ENCODE measurements around the gene DIAPH2. TPM values are rescaled to one million over a fixed set of nuclear protein-coding genes. Genes with fewer than 3 reads are reported as not detected.
"Not testable (repeated sequence)": the region's sequence is repeated elsewhere in the genome, so short reads cannot be mapped to it uniquely, and the experiment has no call there.

The DIAPH2 gene
- total RNA-seq, 5 donors from 2014 or later (not counting 1 experiment from before 2014, with no cell fraction given): 8.4 to 15.3 (median 10.8) TPM

DNA sequence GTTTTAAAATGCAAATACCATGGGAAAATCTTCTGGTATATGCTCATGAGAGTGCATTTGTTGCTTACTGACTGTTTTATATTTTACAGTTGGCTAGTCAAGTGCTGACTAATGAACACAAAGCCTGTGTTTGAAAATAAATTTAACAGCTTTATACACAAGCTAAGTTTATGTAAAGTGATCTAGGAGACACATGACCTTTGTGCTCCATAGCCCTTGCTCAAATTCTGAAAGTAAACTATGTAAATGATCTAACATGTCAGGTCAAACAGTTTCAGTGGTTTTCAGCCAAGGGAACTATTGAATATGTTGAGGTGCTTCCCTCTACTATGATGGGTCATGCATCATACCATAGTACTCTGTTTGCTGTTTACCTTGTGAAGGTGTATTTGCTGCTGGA is 36.7 kb downstream of the DIAPH2 start:
- Histone ChIP-seq H3K36me3 (ENCODE audit: control insufficient read depth in 2 of 2, extremely low read depth in 1 of 2, insufficient read depth in 1 of 2, low read length in 1 of 2) (no peaks in the 10 kb centered on the region), H3K27me3 (replicated peaks in 1 of 2; ENCODE audit: control insufficient read depth in 2 of 2, extremely low read depth in 1 of 2, insufficient read depth in 2 of 2, low read length in 1 of 2) (no peaks in the 10 kb centered on the region), H3K4me1 (ENCODE audit: control insufficient read depth in 1 of 2, extremely low read depth in 1 of 2, insufficient read depth in 2 of 2, low read length in 2 of 2) (no peaks in the 10 kb centered on the region), H3K4me3 (ENCODE audit: control insufficient read depth in 1 of 2, extremely low read depth in 1 of 2, low read length in 1 of 2) (no peak overlapping the region), H3K9me3 (no peaks in the 10 kb centered on the region), H3K27ac (ENCODE audit: low read length) (no peak overlapping the region)
- Mint-ChIP-seq H3K36me3 (peaks cover 4% of the 10 kb centered on the region), H3K27me3 (peaks cover 0 to 3% of the 10 kb centered on the region in 2 donors), H3K4me1 (peaks cover 0 to 4% (median 0%) of the 10 kb centered on the region in 3 donors), H3K4me3 (no peak overlapping the region), H3K27ac (no peak overlapping the region), H3K9me3 (no peaks in the 10 kb centered on the region)
- ATAC-seq (replicated peaks in 1 of 4): no peak
- POLR2A ChIA-PET: no interaction called here
- CTCF ChIA-PET: no interaction called here
- no peak for DNase-seq

DNA sequence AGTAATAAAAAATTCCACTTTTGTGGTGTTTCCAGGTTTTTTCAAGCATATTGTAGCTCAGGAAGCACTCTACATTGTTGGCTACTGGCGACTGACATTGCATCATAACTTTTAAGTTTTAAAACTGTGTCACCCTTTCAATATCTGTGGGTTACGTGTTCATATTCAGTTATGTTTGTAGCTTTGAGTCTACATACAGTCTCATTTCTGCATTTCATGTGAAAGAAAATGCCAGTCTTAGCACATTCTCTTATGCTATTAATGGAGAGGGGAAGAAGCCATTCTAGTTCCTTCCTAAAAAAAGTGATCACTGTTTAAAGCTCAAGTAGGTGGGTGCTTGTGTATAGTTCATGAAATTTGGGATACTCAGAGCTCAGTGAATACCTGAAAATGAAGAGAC is 38.1 kb downstream of the DIAPH2 start:
- Mint-ChIP-seq H3K27me3 (peaks cover 0 to 3% of the 10 kb centered on the region in 2 donors), H3K4me1 (no peaks in the 10 kb centered on the region), H3K4me3 (no peak overlapping the region), H3K9me3 (no peaks in the 10 kb centered on the region), H3K27ac (no peak overlapping the region), H3K36me3 (peaks cover 4% of the 10 kb centered on the region)
- Histone ChIP-seq H3K27me3 (replicated peaks in 1 of 2; ENCODE audit: control insufficient read depth in 2 of 2, extremely low read depth in 1 of 2, insufficient read depth in 2 of 2, low read length in 1 of 2) (no peaks in the 10 kb centered on the region), H3K36me3 (ENCODE audit: control insufficient read depth in 2 of 2, extremely low read depth in 1 of 2, insufficient read depth in 1 of 2, low read length in 1 of 2) (no peaks in the 10 kb centered on the region), H3K27ac (ENCODE audit: low read length) (no peak overlapping the region), H3K4me1 (ENCODE audit: control insufficient read depth in 1 of 2, extremely low read depth in 1 of 2, insufficient read depth in 2 of 2, low read length in 2 of 2) (no peaks in the 10 kb centered on the region), H3K9me3 (no peaks in the 10 kb centered on the region), H3K4me3 (ENCODE audit: control insufficient read depth in 1 of 2, extremely low read depth in 1 of 2, low read length in 1 of 2) (no peak overlapping the region)
- ATAC-seq (replicated peaks in 1 of 4) (no peak), DNase-seq (no peak)
- ChIA-PET CTCF (no interaction called here), POLR2A (no interaction called here)
- WGBS (ENCODE audit: insufficient coverage): no CpG with 5 or more reads among the region's 2 CpGs

GRCh38 chrX:96729053-96729452 is 44.4 kb downstream of the DIAPH2 start:
- Histone ChIP-seq H3K4me1 (ENCODE audit: control insufficient read depth in 1 of 2, extremely low read depth in 1 of 2, insufficient read depth in 2 of 2, low read length in 2 of 2) (no peaks in the 10 kb centered on the region), H3K27me3 (replicated peaks in 1 of 2; ENCODE audit: control insufficient read depth in 2 of 2, extremely low read depth in 1 of 2, insufficient read depth in 2 of 2, low read length in 1 of 2) (no peaks in the 10 kb centered on the region), H3K9me3 (no peaks in the 10 kb centered on the region), H3K27ac (ENCODE audit: low read length) (no peak overlapping the region), H3K36me3 (ENCODE audit: control insufficient read depth in 2 of 2, extremely low read depth in 1 of 2, insufficient read depth in 1 of 2, low read length in 1 of 2) (no peaks in the 10 kb centered on the region), H3K4me3 (ENCODE audit: control insufficient read depth in 1 of 2, extremely low read depth in 1 of 2, low read length in 1 of 2) (no peak overlapping the region)
- ATAC-seq (replicated peaks in 1 of 4) (no peak), DNase-seq (no peak)
- ChIA-PET CTCF (no interaction called here), POLR2A (no interaction called here)
- Mint-ChIP-seq H3K27ac (no peak overlapping the region), H3K4me3 (no peak overlapping the region), H3K27me3 (no peaks in the 10 kb centered on the region), H3K9me3 (no peaks in the 10 kb centered on the region), H3K36me3 (no peaks in the 10 kb centered on the region), H3K4me1 (peaks cover 0 to 8% (median 0%) of the 10 kb centered on the region in 3 donors)
- no CpG with 5 or more reads among the region's 1 CpG for WGBS (ENCODE audit: insufficient coverage)

GRCh38 chrX:96729868-96730643 is 45.4 kb downstream of the DIAPH2 start:
- H3K27me3 Mint-ChIP-seq: no peaks in the 10 kb centered on the region
- H3K4me1 Mint-ChIP-seq: peaks cover 0 to 8% (median 0%) of the 10 kb centered on the region in 3 donors
- no peak overlapping the region for H3K4me3 ChIP-seq (ENCODE audit: control insufficient read depth in 1 of 2, extremely low read depth in 1 of 2, low read length in 1 of 2)
- no peak overlapping the region for H3K27ac ChIP-seq (ENCODE audit: low read length)
- H3K9me3 ChIP-seq: no peaks in the 10 kb centered on the region
- DNase-seq: no peak
- H3K4me3 Mint-ChIP-seq: no peak overlapping the region
- no peak overlapping the region for H3K27ac Mint-ChIP-seq
- no peaks in the 10 kb centered on the region for H3K27me3 ChIP-seq (replicated peaks in 1 of 2; ENCODE audit: control insufficient read depth in 2 of 2, extremely low read depth in 1 of 2, insufficient read depth in 2 of 2, low read length in 1 of 2)
- no peaks in the 10 kb centered on the region for H3K4me1 ChIP-seq (ENCODE audit: control insufficient read depth in 1 of 2, extremely low read depth in 1 of 2, insufficient read depth in 2 of 2, low read length in 2 of 2)
- CTCF ChIA-PET: no interaction called here
- H3K36me3 ChIP-seq (ENCODE audit: control insufficient read depth in 2 of 2, extremely low read depth in 1 of 2, insufficient read depth in 1 of 2, low read length in 1 of 2): no peaks in the 10 kb centered on the region
- POLR2A ChIA-PET: no interaction called here
- WGBS (ENCODE audit: insufficient coverage): no CpG with 5 or more reads among the region's 2 CpGs
- H3K36me3 Mint-ChIP-seq: no peaks in the 10 kb centered on the region
- no peaks in the 10 kb centered on the region for H3K9me3 Mint-ChIP-seq
- ATAC-seq (replicated peaks in 1 of 4): no peak

- ATAC-seq (replicated peaks in 1 of 4): not testable (repeated sequence)
Measured at GRCh38 chrX:96731000-96731399, 46.4 kb downstream of the DIAPH2 start.

GRCh38 chrX:96743367-96744073 is 58.9 kb downstream of the DIAPH2 start:
- Histone ChIP-seq H3K27ac (ENCODE audit: low read length) (no peak overlapping the region), H3K36me3 (ENCODE audit: control insufficient read depth in 2 of 2, extremely low read depth in 1 of 2, insufficient read depth in 1 of 2, low read length in 1 of 2) (peaks cover 0 to 2% of the 10 kb centered on the region in 2 donors), H3K4me1 (ENCODE audit: control insufficient read depth in 1 of 2, extremely low read depth in 1 of 2, insufficient read depth in 2 of 2, low read length in 2 of 2) (no peaks in the 10 kb centered on the region), H3K9me3 (no peaks in the 10 kb centered on the region), H3K4me3 (ENCODE audit: control insufficient read depth in 1 of 2, extremely low read depth in 1 of 2, low read length in 1 of 2) (no peak overlapping the region), H3K27me3 (replicated peaks in 1 of 2; ENCODE audit: control insufficient read depth in 2 of 2, extremely low read depth in 1 of 2, insufficient read depth in 2 of 2, low read length in 1 of 2) (no peaks in the 10 kb centered on the region)
- ChIA-PET CTCF (no interaction called here), POLR2A (no interaction called here)
- no peaks in the 10 kb centered on the region for H3K4me1 Mint-ChIP-seq
- H3K27ac Mint-ChIP-seq: no peak overlapping the region
- peaks cover 8% of the 10 kb centered on the region for H3K36me3 Mint-ChIP-seq
- no peak for DNase-seq
- ATAC-seq (replicated peaks in 1 of 4): no peak
- H3K27me3 Mint-ChIP-seq: no peaks in the 10 kb centered on the region
- no peak overlapping the region for H3K4me3 Mint-ChIP-seq
- no CpG with 5 or more reads among the region's 1 CpG for WGBS (ENCODE audit: insufficient coverage)
- H3K9me3 Mint-ChIP-seq: no peaks in the 10 kb centered on the region

More at GRCh38 chrX:96731000-96731399, 46.4 kb downstream of the DIAPH2 start:
- H3K36me3 Mint-ChIP-seq; H3K4me3 ChIP-seq (ENCODE audit: control insufficient read depth in 1 of 2, extremely low read depth in 1 of 2, low read length in 1 of 2); H3K27me3 ChIP-seq (replicated peaks in 1 of 2; ENCODE audit: control insufficient read depth in 2 of 2, extremely low read depth in 1 of 2, insufficient read depth in 2 of 2, low read length in 1 of 2); H3K27me3 Mint-ChIP-seq; H3K27ac ChIP-seq (ENCODE audit: low read length); POLR2A ChIA-PET; H3K27ac Mint-ChIP-seq; H3K36me3 ChIP-seq (ENCODE audit: control insufficient read depth in 2 of 2, extremely low read depth in 1 of 2, insufficient read depth in 1 of 2, low read length in 1 of 2); DNase-seq; H3K4me3 Mint-ChIP-seq; H3K4me1 ChIP-seq (ENCODE audit: control insufficient read depth in 1 of 2, extremely low read depth in 1 of 2, insufficient read depth in 2 of 2, low read length in 2 of 2); CTCF ChIA-PET; H3K9me3 ChIP-seq; H3K4me1 Mint-ChIP-seq; H3K9me3 Mint-ChIP-seq: not testable (repeated sequence)
- WGBS (ENCODE audit: insufficient coverage): no CpG with 5 or more reads among the region's 3 CpGs
